ENCODE measurements around the gene SNX14.

Gene SNX14

DNA sequence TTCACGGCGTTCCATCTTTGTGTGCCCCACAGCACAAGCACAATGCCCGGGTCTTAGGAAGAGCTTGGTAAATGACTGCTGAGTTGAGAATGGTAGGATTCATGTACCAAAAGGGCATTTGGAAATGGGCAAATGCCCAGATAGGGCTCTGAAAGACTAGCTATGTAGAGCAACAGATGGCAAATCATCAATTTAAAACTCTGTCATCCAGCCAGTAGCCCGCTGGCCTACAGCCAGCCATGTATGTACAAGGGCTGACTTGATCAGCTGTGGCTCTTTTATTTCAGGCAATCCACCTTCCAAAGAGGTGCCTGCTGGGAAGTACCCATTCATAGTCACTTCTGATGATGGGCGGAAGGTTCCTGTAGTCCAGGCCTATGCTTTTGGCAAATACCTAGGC lies 108.7 kb downstream of the SNX14 start:
- TF ChIP-seq, protein P1, sequence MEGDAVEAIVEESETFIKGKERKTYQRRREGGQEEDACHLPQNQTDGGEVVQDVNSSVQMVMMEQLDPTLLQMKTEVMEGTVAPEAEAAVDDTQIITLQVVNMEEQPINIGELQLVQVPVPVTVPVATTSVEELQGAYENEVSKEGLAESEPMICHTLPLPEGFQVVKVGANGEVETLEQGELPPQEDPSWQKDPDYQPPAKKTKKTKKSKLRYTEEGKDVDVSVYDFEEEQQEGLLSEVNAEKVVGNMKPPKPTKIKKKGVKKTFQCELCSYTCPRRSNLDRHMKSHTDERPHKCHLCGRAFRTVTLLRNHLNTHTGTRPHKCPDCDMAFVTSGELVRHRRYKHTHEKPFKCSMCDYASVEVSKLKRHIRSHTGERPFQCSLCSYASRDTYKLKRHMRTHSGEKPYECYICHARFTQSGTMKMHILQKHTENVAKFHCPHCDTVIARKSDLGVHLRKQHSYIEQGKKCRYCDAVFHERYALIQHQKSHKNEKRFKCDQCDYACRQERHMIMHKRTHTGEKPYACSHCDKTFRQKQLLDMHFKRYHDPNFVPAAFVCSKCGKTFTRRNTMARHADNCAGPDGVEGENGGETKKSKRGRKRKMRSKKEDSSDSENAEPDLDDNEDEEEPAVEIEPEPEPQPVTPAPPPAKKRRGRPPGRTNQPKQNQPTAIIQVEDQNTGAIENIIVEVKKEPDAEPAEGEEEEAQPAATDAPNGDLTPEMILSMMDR (IDR thresholded peaks at IDR 0.05; ENCODE audit: poor library complexity, severe bottlenecking): no peak
- Histone ChIP-seq H3K36me3 (ENCODE audit: low read depth) (peaks cover 6% of the 10 kb centered on the region), H3K9me3 (ENCODE audit: severe bottlenecking) (no peaks in the 10 kb centered on the region), H3K4me1 (ENCODE audit: insufficient read depth, poor library complexity, severe bottlenecking) (peaks cover 4% of the 10 kb centered on the region), H3K4me3 (ENCODE audit: severe bottlenecking) (no peak overlapping the region), H3K27me3 (ENCODE audit: insufficient read depth, poor library complexity, severe bottlenecking) (no peaks in the 10 kb centered on the region), H3K27ac (ENCODE audit: poor library complexity, severe bottlenecking) (no peak overlapping the region)
- ATAC-seq (ENCODE audit: low read depth) (no peak), DNase-seq (ENCODE audit: low spot score) (no peak)

DNA sequence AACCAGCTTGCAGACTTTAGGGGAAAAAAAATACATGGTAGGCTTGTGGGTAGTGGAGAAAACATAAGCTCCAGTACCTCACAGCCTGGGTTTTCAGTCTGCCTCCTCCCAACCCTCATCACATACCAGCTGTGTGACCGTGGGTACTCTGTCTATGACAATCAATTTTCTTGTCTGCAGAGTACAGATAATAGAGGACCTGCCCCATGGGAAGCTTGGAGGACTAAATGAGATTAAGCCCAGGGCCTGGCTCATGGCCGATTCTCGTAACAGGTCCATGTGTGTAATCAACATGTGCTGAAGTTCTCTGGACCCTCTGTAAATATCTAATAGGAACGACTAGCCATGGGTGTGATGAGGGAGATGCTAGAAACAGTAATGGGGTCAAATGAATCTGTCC lies 109.8 kb downstream of the SNX14 start:
- Histone ChIP-seq H3K4me3 (ENCODE audit: severe bottlenecking) (no peak overlapping the region), H3K27me3 (ENCODE audit: insufficient read depth, poor library complexity, severe bottlenecking) (no peaks in the 10 kb centered on the region), H3K9me3 (ENCODE audit: severe bottlenecking) (no peaks in the 10 kb centered on the region), H3K4me1 (ENCODE audit: insufficient read depth, poor library complexity, severe bottlenecking) (peaks cover 4% of the 10 kb centered on the region), H3K27ac (ENCODE audit: poor library complexity, severe bottlenecking) (no peak overlapping the region), H3K36me3 (ENCODE audit: low read depth) (no peaks in the 10 kb centered on the region; the same call in 1 of the 2 replicates)
- ATAC-seq (ENCODE audit: low read depth) (no peak), DNase-seq (ENCODE audit: low spot score) (no peak)
- TF ChIP-seq, protein P1 (IDR thresholded peaks at IDR 0.05; ENCODE audit: poor library complexity, severe bottlenecking): no peak

DNA sequence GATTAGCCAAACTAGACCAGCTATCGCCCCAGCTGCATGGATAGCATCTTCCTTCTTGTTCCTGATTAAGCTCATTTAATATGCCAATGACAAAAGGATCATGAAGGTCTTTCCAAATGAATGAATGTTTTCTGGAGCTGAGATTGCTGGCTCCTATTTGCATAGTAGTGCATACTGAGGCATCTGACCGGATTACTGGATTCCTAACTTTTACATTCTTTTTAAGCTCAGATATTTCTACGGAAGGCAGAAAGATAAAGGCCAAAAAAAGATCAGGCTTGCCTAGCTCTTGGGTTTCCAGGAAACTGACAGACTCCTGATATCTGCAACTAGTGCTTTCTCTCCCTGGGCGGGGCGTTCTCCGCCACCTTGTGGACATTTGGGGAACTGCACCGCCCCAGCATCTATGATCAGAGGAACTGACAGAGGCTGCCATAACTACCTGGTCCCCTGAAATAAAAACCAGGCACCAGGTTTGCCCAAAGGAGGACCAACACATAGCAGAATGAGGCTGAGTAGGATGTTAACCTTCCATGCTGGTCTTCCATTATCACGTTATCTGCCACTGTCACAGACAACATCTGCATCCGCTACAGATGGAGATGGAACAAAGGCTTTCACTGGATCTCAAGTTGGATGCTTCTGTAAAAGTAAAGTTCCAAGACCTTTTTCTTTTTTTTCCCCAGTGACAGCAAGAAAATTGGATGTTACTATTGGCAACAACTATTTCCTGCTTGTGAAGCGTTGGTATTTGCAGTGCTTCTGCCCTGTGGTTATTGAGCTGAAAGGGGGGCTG lies 110.6 kb downstream of the SNX14 start:
- Histone ChIP-seq H3K9me3 (ENCODE audit: severe bottlenecking) (no peaks in the 10 kb centered on the region), H3K4me3 (ENCODE audit: severe bottlenecking) (no peak overlapping the region), H3K36me3 (ENCODE audit: low read depth) (no peaks in the 10 kb centered on the region; the same call in 1 of the 2 replicates), H3K27me3 (ENCODE audit: insufficient read depth, poor library complexity, severe bottlenecking) (no peaks in the 10 kb centered on the region), H3K27ac (ENCODE audit: poor library complexity, severe bottlenecking) (peak overlapping the region; percentile 7), H3K4me1 (ENCODE audit: insufficient read depth, poor library complexity, severe bottlenecking) (peaks cover 4% of the 10 kb centered on the region)
- ATAC-seq (ENCODE audit: low read depth) (peak; percentile 88), DNase-seq (ENCODE audit: low spot score) (no peak)
- TF ChIP-seq, protein P1 (IDR thresholded peaks at IDR 0.05; ENCODE audit: poor library complexity, severe bottlenecking): peak; percentile 98

DNA sequence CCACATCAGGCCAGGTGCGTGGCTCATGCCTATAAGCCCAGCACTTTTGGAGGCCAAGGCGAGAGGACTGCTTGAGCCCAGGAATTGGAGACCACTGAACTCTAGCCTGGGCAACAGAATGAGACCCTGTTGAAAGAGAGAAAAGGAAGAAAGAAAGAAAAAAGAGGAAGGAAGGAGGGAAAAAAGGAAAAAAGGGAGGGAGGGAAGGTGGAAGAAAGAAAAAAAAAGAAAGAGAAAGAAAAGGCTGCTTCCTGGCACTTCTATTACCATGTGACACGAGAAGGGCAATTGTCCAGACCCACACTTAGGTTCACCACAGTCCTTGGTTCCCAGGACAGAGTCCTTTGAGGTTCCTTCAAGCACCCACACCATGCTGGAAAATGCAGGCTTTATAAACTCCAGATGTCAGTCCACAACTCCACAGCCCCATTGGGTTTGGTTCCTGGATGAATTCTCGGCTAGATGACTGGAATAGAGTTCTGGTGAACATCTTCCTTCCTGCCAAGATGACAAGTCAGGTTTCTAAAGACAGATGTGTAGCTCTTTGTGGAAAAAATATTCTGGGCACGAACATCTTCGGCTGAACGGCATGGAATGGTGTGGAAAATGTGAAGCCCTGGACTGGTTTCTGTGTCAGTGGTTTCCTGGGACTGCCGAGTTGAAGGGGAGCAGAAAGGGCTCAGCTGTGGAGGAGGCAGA lies 111.3 kb downstream of the SNX14 start:
- TF ChIP-seq, protein P1 (IDR thresholded peaks at IDR 0.05; ENCODE audit: poor library complexity, severe bottlenecking): no peak
- peaks cover 4% of the 10 kb centered on the region for H3K4me1 ChIP-seq (ENCODE audit: insufficient read depth, poor library complexity, severe bottlenecking)
- no peak overlapping the region for H3K4me3 ChIP-seq (ENCODE audit: severe bottlenecking)
- no peaks in the 10 kb centered on the region; the same call in none of the 2 replicates for H3K36me3 ChIP-seq (ENCODE audit: low read depth)
- H3K9me3 ChIP-seq (ENCODE audit: severe bottlenecking): no peaks in the 10 kb centered on the region
- peak overlapping the region; percentile 7 for H3K27ac ChIP-seq (ENCODE audit: poor library complexity, severe bottlenecking)
- H3K27me3 ChIP-seq (ENCODE audit: insufficient read depth, poor library complexity, severe bottlenecking): no peaks in the 10 kb centered on the region
- ATAC-seq (ENCODE audit: low read depth) (peak; percentile 26; the same call in 1 of the 3 replicates), DNase-seq (ENCODE audit: low spot score) (no peak)

Measured in RWPE2 (cell line).